Hepatocyte (in vitro differentiated cells): ENCODE measurements around the gene MACF1. TPM values are rescaled to one million over a fixed set of nuclear protein-coding genes. Genes with fewer than 3 reads are reported as not detected.

Source experiments
- DNase-seq: peaks from one replicate; pipeline ENCODE4 v3.0.0-alpha.2; 2016; ENCODE audit warnings: low spot score
- H2AFZ ChIP-seq: fragments of 200-600 bp; sonication (generic); 2 replicates; pipeline ENCODE4 v1.6.0; 2016; ENCODE audit warnings: antibody characterized with exemption, mild to moderate bottlenecking
- H3K27ac ChIP-seq: fragments of 200-600 bp; sonication (generic); 2 replicates; pipeline ENCODE4 v1.5.1; 2016; ENCODE audit warnings: mild to moderate bottlenecking
- H3K27me3 ChIP-seq: fragments of 200-600 bp; sonication (generic); 2 replicates; pipeline ENCODE4 v1.6.1; 2016
- H3K36me3 ChIP-seq: fragments of 200-600 bp; sonication (generic); replicated peaks from 2 replicates; pipeline ENCODE4 v1.5.1; 2016; ENCODE audit warnings: low read depth; ENCODE audit not compliant: insufficient read depth
- H3K4me1 ChIP-seq: fragments of 200-600 bp; sonication (generic); 2 replicates; pipeline ENCODE4 v1.5.1; 2016; ENCODE audit warnings: mild to moderate bottlenecking, moderate library complexity; ENCODE audit not compliant: insufficient read depth
- H3K4me2 ChIP-seq: fragments of 200-600 bp; sonication (generic); 2 replicates; pipeline ENCODE4 v1.6.0; 2016
- H3K4me3 ChIP-seq: fragments of 200-600 bp; sonication (generic); 2 replicates; pipeline ENCODE4 v1.5.1; 2016; ENCODE audit warnings: mild to moderate bottlenecking
- H3K79me2 ChIP-seq: fragments of 200-600 bp; sonication (generic); 2 replicates; pipeline ENCODE4 v1.6.0; 2017; ENCODE audit warnings: mild to moderate bottlenecking
- H3K9me2 ChIP-seq: fragments of 200-600 bp; sonication (generic); replicated peaks from 2 replicates; pipeline ENCODE4 v1.6.0; 2017; ENCODE audit warnings: mild to moderate bottlenecking; ENCODE audit not compliant: insufficient read depth
- H3K9me3 ChIP-seq: fragments of 200-600 bp; sonication (generic); 2 replicates; pipeline ENCODE4 v1.5.1; 2016; ENCODE audit warnings: low read depth, mild to moderate bottlenecking
- H4K20me1 ChIP-seq: fragments of 200-600 bp; sonication (generic); 2 replicates; pipeline ENCODE4 v1.6.0; 2016; ENCODE audit warnings: mild to moderate bottlenecking; ENCODE audit not compliant: insufficient read depth, poor library complexity, severe bottlenecking
- EZH2 ChIP-seq: fragments of 200-600 bp; sonication (generic); IDR thresholded peaks from 2 replicates; pipeline ENCODE4 v1.6.1; 2016; ENCODE audit warnings: antibody characterized with exemption, mild to moderate bottlenecking, borderline replicate concordance
- EZH2phosphoT487 ChIP-seq: fragments of 200-600 bp; sonication (generic); IDR thresholded peaks from one replicate; pipeline ENCODE4 v1.6.1; 2018; ENCODE audit warnings: antibody characterized with exemption, mild to moderate bottlenecking, low read depth, moderate library complexity; ENCODE audit not compliant: unreplicated experiment, severe bottlenecking
- WGBS: methylation state at CpG from one replicate; pipeline ENCODE4 v1.1.6; 2016; ENCODE audit warnings: low lambda C conversion rate; ENCODE audit errors: missing lambda C conversion rate; 5-methylcytosine and 5-hydroxymethylcytosine counted together
- polyA plus RNA-seq: library from polyadenylated mRNA; unstranded; fragments of >200 nt; fragmentation: Nextera tagmentation; extraction: Ambion mirVana; gene quantifications from 2 replicates; pipeline ENCODE4 v1.2.1, GENCODE V29; 2016
- total RNA-seq: library from RNA; depleted of rRNA; stranded (reverse); fragments of >200 nt; gene quantifications from 2 replicates; pipeline ENCODE4 v1.2.3, GENCODE V29; 2014
- TF ChIP-seq, protein P1 (sequence below): fragments of 200-600 bp; sonication (generic); IDR thresholded peaks from 2 replicates; pipeline ENCODE4 v1.5.1; 2016; ENCODE audit warnings: antibody characterized with exemption, mild to moderate bottlenecking; ENCODE audit not compliant: poor library complexity

The MACF1 gene
- total and polyA plus RNA-seq, 2 experiments from 2014 or later: 47.1 to 136 TPM

DNA sequence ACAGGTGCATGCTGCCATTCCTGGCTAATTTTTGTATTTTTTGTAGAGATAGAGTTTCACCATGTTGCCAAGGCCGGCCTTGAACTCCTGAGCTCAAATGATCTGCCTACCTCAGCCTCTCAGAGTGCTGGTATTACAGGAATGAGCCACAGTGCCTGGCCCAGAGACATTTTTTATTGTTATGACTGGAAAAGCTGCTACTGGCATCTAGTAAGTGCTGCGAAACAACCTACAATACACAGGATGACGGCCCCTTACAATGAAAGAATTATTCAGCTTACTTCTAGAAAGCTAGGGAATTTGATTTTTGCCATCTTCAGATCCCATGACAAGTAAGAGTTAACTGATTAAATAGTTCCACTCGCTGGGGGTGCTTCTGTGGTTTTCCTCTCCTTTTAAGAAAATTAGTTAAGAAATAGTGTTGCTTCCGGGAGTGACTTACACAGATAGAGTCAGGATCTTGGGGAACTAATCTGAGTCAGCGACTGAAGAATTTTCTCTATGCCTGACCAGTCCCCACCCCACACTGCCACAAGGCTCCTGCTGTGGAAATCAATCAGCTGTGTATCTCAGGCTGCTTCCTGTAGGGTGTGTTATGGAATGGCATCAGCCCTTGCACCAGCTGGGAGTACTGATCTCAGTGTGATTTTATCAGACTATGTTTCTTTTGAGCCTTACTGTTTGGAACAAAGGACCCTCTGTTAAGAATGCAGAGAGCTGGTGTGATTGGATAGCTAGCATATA, 194.0 kb downstream of the MACF1 start:
- Histone ChIP-seq H3K79me2 (peaks cover 55% of the 10 kb centered on the region), H3K36me3 (no peaks in the 10 kb centered on the region), H3K27me3 (no peaks in the 10 kb centered on the region), H3K4me1 (peaks cover 31% of the 10 kb centered on the region), H3K4me3 (no peak overlapping the region), H3K4me2 (peak overlapping the region; percentile 11), H3K9me3 (no peaks in the 10 kb centered on the region), H2AFZ (no peak overlapping the region), H3K9me2 (no peaks in the 10 kb centered on the region), H4K20me1 (peaks cover 7% of the 10 kb centered on the region), H3K27ac (peak overlapping the region; percentile 89)
- TF ChIP-seq EZH2: no peak
- TF ChIP-seq, protein P1, sequence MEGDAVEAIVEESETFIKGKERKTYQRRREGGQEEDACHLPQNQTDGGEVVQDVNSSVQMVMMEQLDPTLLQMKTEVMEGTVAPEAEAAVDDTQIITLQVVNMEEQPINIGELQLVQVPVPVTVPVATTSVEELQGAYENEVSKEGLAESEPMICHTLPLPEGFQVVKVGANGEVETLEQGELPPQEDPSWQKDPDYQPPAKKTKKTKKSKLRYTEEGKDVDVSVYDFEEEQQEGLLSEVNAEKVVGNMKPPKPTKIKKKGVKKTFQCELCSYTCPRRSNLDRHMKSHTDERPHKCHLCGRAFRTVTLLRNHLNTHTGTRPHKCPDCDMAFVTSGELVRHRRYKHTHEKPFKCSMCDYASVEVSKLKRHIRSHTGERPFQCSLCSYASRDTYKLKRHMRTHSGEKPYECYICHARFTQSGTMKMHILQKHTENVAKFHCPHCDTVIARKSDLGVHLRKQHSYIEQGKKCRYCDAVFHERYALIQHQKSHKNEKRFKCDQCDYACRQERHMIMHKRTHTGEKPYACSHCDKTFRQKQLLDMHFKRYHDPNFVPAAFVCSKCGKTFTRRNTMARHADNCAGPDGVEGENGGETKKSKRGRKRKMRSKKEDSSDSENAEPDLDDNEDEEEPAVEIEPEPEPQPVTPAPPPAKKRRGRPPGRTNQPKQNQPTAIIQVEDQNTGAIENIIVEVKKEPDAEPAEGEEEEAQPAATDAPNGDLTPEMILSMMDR: no peak
- no peak for TF ChIP-seq EZH2phosphoT487
- DNase-seq: peak; percentile 84
- 45% methylated on average over 6 of the region's 6 CpGs for WGBS

DNA sequence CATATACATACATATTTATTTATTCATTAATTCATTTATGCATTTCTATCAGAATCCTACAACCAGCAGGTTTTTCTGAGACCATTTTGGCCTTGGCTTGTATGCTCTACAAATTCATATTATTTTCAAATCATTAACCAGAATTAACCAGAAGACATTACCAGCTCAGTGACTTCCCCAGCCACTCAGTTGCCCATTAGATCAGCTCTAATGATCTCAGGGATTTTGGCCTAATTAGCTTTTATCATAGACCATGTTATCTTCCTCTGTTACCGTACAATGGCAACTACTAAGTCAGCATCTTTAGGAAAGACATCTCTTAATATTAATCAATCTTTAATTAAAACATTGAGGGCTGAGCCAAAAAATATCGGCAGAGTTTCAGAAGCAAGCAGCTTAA, 196.6 kb downstream of the MACF1 start:
- no peak overlapping the region for H3K27ac ChIP-seq
- no peak for DNase-seq
- TF ChIP-seq EZH2: no peak
- no peak for TF ChIP-seq EZH2phosphoT487
- H3K4me3 ChIP-seq: no peak overlapping the region
- peaks cover 4% of the 10 kb centered on the region for H4K20me1 ChIP-seq
- WGBS: 92% methylated on average over 2 of the region's 2 CpGs
- H3K4me1 ChIP-seq: peaks cover 19% of the 10 kb centered on the region
- H3K9me3 ChIP-seq: no peaks in the 10 kb centered on the region
- peaks cover 50% of the 10 kb centered on the region for H3K79me2 ChIP-seq
- no peak overlapping the region for H3K4me2 ChIP-seq
- no peak overlapping the region for H2AFZ ChIP-seq
- no peaks in the 10 kb centered on the region for H3K27me3 ChIP-seq
- no peaks in the 10 kb centered on the region for H3K9me2 ChIP-seq
- no peaks in the 10 kb centered on the region for H3K36me3 ChIP-seq

DNA sequence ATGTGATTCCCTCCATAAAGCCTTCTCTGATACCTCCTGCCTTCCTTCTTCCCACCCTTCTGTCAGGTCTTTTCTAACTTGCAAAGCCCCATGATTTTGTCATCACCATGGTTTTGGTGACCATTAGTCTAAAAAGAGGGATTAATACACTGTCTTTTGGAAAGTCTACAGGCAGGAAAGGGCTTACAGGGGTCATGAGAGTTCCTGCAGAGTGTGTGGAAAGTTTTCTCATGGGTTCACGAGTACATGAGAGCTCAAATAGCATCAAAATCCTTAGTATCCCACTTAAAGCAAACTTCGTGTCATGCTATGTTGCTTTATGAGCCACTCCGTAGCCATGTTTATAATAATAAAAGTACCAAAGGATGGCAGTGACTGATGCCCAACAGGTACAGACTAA, 200.4 kb downstream of the MACF1 start:
- H4K20me1 ChIP-seq: peaks cover 5% of the 10 kb centered on the region
- H2AFZ ChIP-seq: no peak overlapping the region
- H3K4me1 ChIP-seq: peaks cover 24% of the 10 kb centered on the region
- peak overlapping the region; percentile 36 for H3K27ac ChIP-seq
- 74% methylated on average over 3 of the region's 3 CpGs for WGBS
- no peak overlapping the region for H3K4me2 ChIP-seq
- H3K9me3 ChIP-seq: no peaks in the 10 kb centered on the region
- H3K27me3 ChIP-seq: no peaks in the 10 kb centered on the region
- H3K9me2 ChIP-seq: no peaks in the 10 kb centered on the region
- H3K4me3 ChIP-seq: no peak overlapping the region
- TF ChIP-seq EZH2 (no peak), EZH2phosphoT487 (no peak)
- TF ChIP-seq, protein P1: no peak
- no peak for DNase-seq
- H3K79me2 ChIP-seq: peaks cover 35% of the 10 kb centered on the region
- H3K36me3 ChIP-seq: no peaks in the 10 kb centered on the region

DNA sequence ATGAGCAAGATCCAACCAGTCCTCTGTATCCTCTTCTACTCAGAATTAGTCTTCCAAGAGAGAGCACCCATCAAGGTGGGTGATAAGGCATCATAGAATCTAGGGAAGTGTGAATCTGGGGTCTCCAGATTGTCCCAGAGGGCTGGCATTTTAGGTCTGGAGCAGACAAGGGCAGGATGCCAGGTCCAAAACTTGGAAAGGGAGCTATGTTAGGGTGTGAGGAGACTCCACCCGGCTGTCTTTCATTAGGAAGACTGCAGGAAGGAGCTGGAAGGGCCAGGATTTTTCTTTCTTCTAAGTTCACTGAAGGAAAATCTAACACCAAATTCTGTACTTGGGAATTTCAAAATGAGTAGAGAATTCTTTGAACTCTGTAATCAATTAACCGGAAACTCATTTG, 200.9 kb downstream of the MACF1 start:
- H3K79me2 ChIP-seq: peaks cover 35% of the 10 kb centered on the region
- H3K27ac ChIP-seq: peak overlapping the region; percentile 36
- H2AFZ ChIP-seq: no peak overlapping the region
- H3K4me3 ChIP-seq: no peak overlapping the region
- no peaks in the 10 kb centered on the region for H3K9me3 ChIP-seq
- no peaks in the 10 kb centered on the region for H3K27me3 ChIP-seq
- no peaks in the 10 kb centered on the region for H3K9me2 ChIP-seq
- 71% methylated on average over 2 of the region's 2 CpGs for WGBS
- DNase-seq: no peak
- no peaks in the 10 kb centered on the region for H3K36me3 ChIP-seq
- H3K4me1 ChIP-seq: peaks cover 29% of the 10 kb centered on the region
- no peak overlapping the region for H3K4me2 ChIP-seq
- no peak for TF ChIP-seq EZH2phosphoT487
- H4K20me1 ChIP-seq: peaks cover 10% of the 10 kb centered on the region
